K562 (cell line): ENCODE results near the gene TBC1D17. TPM values are rescaled to one million over a fixed set of nuclear protein-coding genes. Genes with fewer than 3 reads are reported as not detected.

Experiments used
- ARID2 ChIP-seq: fragments of 450-650 bp; IDR thresholded peaks from 2 replicates; pipeline ENCODE4 v1.6.1; 2017; ENCODE audit warnings: antibody characterized with exemption, mild to moderate bottlenecking
- EGR1 ChIP-seq: fragments of 450-650 bp; conservative IDR thresholded peaks from 2 replicates; pipeline ENCODE4 v1.6.1; 2017; ENCODE audit warnings: mild to moderate bottlenecking
- ELF1 ChIP-seq: fragments of 200-800 bp; sonication (Bioruptor generic); IDR thresholded peaks from 2 replicates; pipeline ENCODE4 v1.6.1; 2016; ENCODE audit warnings: missing genetic modification characterization, missing compliant biosample characterization
- EP400 ChIP-seq: fragments of 450-650 bp; IDR thresholded peaks from 2 replicates; pipeline ENCODE4 v1.6.1; 2017; ENCODE audit warnings: antibody characterized with exemption, mild to moderate bottlenecking, moderate library complexity
- GABPA ChIP-seq: fragments of 200-800 bp; sonication (Bioruptor generic); conservative IDR thresholded peaks from 2 replicates; pipeline ENCODE4 v1.6.1; 2016; ENCODE audit warnings: low read depth, missing genetic modification characterization, missing compliant biosample characterization
- HNRNPLL ChIP-seq: fragments of 200-400 bp; formaldehyde crosslinking; IDR thresholded peaks from 2 replicates; pipeline ENCODE4 v1.6.1; 2017; ENCODE audit warnings: low read length, low read depth, mild to moderate bottlenecking; ENCODE audit not compliant: poor library complexity, severe bottlenecking
- KLF13 ChIP-seq: fragments of 450-650 bp; IDR thresholded peaks from 2 replicates; pipeline ENCODE4 v1.6.1; 2016; ENCODE audit warnings: missing genetic modification characterization, low read depth, mild to moderate bottlenecking, missing compliant biosample characterization, moderate library complexity, borderline replicate concordance
- MNT ChIP-seq, 2 experiments: fragments of 450-650 bp; conservative IDR thresholded peaks; 2 replicates each; pipeline ENCODE4 v1.6.1; 2017; ENCODE audit warnings: mild to moderate bottlenecking in 2 of 2, moderate library complexity in 2 of 2
- PHF20 ChIP-seq: fragments of 450-650 bp; IDR thresholded peaks from 2 replicates; pipeline ENCODE4 v1.6.1; 2018; ENCODE audit not compliant: partially characterized antibody
- PHF8 ChIP-seq: fragments of 200-600 bp; sonication (generic); IDR thresholded peaks from 2 replicates; pipeline ENCODE4 v1.6.1; 2012; ENCODE audit warnings: mixed run types, mild to moderate bottlenecking, inconsistent platforms, low read length, moderate library complexity, borderline replicate concordance
- POLR2B ChIP-seq: fragments of 450-650 bp; IDR thresholded peaks from 2 replicates; pipeline ENCODE4 v1.6.1; 2018; ENCODE audit warnings: low read depth; ENCODE audit not compliant: partially characterized antibody
- PRDM10 ChIP-seq: fragments of 450-650 bp; IDR thresholded peaks from 2 replicates; pipeline ENCODE4 v1.6.1; 2018; ENCODE audit not compliant: partially characterized antibody
- PTBP1 ChIP-seq: fragments of 200-400 bp; formaldehyde crosslinking; IDR thresholded peaks from 2 replicates; pipeline ENCODE4 v1.6.1; 2017; ENCODE audit warnings: low read depth, low read length
- RBFOX2 ChIP-seq: fragments of 200-400 bp; formaldehyde crosslinking; IDR thresholded peaks from 2 replicates; pipeline ENCODE4 v1.6.1; 2017; ENCODE audit warnings: low read depth, mild to moderate bottlenecking, low read length, moderate library complexity
- TAF9B ChIP-seq: fragments of 450-650 bp; IDR thresholded peaks from 2 replicates; pipeline ENCODE4 v1.6.1; 2018; ENCODE audit warnings: mild to moderate bottlenecking; ENCODE audit not compliant: partially characterized antibody
- ZBTB11 ChIP-seq, 3 experiments: fragments of 200-800 bp in 1 of 3; fragments of 250-450 bp in 1 of 3; fragments of 450-650 bp in 1 of 3; sonication (Bioruptor Pico) in 1 of 3; sonication (Bioruptor generic) in 1 of 3; formaldehyde crosslinking in 1 of 3; IDR thresholded peaks; 2 replicates each; pipeline versions ENCODE4 v1.6.1 to v1.8.0; 2016 to 2022; ENCODE audit warnings: mild to moderate bottlenecking in 2 of 3, missing genetic modification characterization in 2 of 3, missing compliant biosample characterization in 1 of 3, moderate library complexity in 1 of 3
- ZEB2 ChIP-seq: fragments of 450-650 bp; IDR thresholded peaks from 2 replicates; pipeline ENCODE4 v1.6.1; 2016
- ZNF785 ChIP-seq: fragments of 250-450 bp; sonication (Bioruptor Pico); IDR thresholded peaks from 2 replicates; pipeline ENCODE4 v1.4.0; 2020; ENCODE audit warnings: mild to moderate bottlenecking
- polyA plus RNA-seq, 8 experiments: library from polyadenylated mRNA; depleted of rRNA in 4 of 8; stranded (reverse) in 5 of 8; unstranded in 3 of 8; fragments of >200 nt; fragmentation: Nextera tagmentation in 2 of 8; fragmentation: Illumina TruSeq in 1 of 8; extraction: Ambion mirVana in 2 of 8; extraction: Trizol in 1 of 8; gene quantifications; 2 replicates each; pipeline versions ENCODE4 v1.2.1 to v1.2.3, GENCODE V29; 2011 to 2014; ENCODE audit warnings: inconsistent platforms in 1 of 8, missing spikeins in 1 of 8
- total RNA-seq, 7 experiments: library from RNA; depleted of rRNA in 6 of 7; stranded (reverse); fragments of >200 nt in 6 of 7; fragmentation: Illumina TruSeq in 2 of 7; extraction: Trizol in 2 of 7; gene quantifications; 2 replicates each; pipeline versions ENCODE4 v1.2.1 to v1.2.3, GENCODE V29; 2011 to 2021; ENCODE audit warnings: low replicate concordance in 1 of 7

Gene TBC1D17
- total and polyA plus RNA-seq, 9 of the 15 experiments (the other 6 are each of a cell fraction or from before 2014, with no cell fraction given), result 0.42 to 16.0 (median 3.8) TPM

- 0 out of 2 replicates have a peak, but pooled peaks have one; percentile 48 for TF ChIP-seq PTBP1
- peak; percentile 51 for TF ChIP-seq HNRNPLL
- peak; percentile 92 for TF ChIP-seq POLR2B
- peak; percentile 82 for TF ChIP-seq ELF1
- TF ChIP-seq ZEB2, result peak; percentile 91; the same call in 1 of the 2 replicates
- TF ChIP-seq RBFOX2, result peak; percentile 93
- TF ChIP-seq PHF20, result peak; percentile 94
- peak; percentile 87; the same call in 1 of the 2 replicates for TF ChIP-seq PHF8
- TF ChIP-seq ZNF785, result no peak
- no peak for TF ChIP-seq ARID2
- peak; percentile 53 to 97 (median 77); a peak in 4 of 6 replicates for TF ChIP-seq ZBTB11 (CRISPR knock-in tag; IDR thresholded peaks at IDR 0.05)
- TF ChIP-seq KLF13 (tag), result peak; percentile 90
- peak; percentile 97 for TF ChIP-seq EP400
- no peak for TF ChIP-seq TAF9B
- TF ChIP-seq PRDM10, result peak; percentile 44
- peak; percentile 95 to 98 for TF ChIP-seq MNT (conservative IDR thresholded peaks at IDR 0.05)
- peak; percentile 98 for TF ChIP-seq GABPA
- TF ChIP-seq EGR1, result peak; percentile 94
Measured at GRCh38 chr19:49866933-49867782, 10.3 kb upstream of the TBC1D17 start, which contains the start of gene PNKP (continued).
